Neural cell (in vitro differentiated cells): ENCODE results near the gene NCBP2L. TPM values are rescaled to one million over a fixed set of nuclear protein-coding genes. Genes with fewer than 3 reads are reported as not detected.
"Not testable (repeated sequence)": the region's sequence is repeated elsewhere in the genome, so short reads cannot be mapped to it uniquely, and the experiment has no call there.

Source experiments
- H2AFZ ChIP-seq: fragments of 200-600, 300-800 bp; sonication (generic), shearing (Covaris generic); 2 replicates; pipeline ENCODE4 v1.6.0; 2014; ENCODE audit warnings: low read depth, mild to moderate bottlenecking, antibody characterized with exemption, low read length, moderate library complexity
- H3F3A ChIP-seq: fragments of 200-600 bp; shearing (Covaris generic); 2 replicates; pipeline ENCODE4 v1.6.1; 2016; ENCODE audit warnings: mild to moderate bottlenecking, moderate library complexity, mixed read lengths, antibody characterized with exemption, low read length; ENCODE audit not compliant: insufficient read depth, poor library complexity, severe bottlenecking
- H3K27ac ChIP-seq: fragments of 200-600, 300-800 bp; sonication (generic), shearing (Covaris generic); 2 replicates; pipeline ENCODE4 v1.5.1; 2014; ENCODE audit warnings: mild to moderate bottlenecking, low read length, moderate library complexity
- H3K27me3 ChIP-seq: fragments of 300-800, 200-600 bp; sonication (generic), shearing (Covaris generic); 2 replicates; pipeline ENCODE4 v1.6.0; 2014; ENCODE audit warnings: mild to moderate bottlenecking, low read depth, low read length, moderate library complexity; ENCODE audit not compliant: insufficient read depth
- H3K36me3 ChIP-seq: fragments of 300-800, 200-600 bp; sonication (generic), shearing (Covaris generic); 2 replicates; pipeline ENCODE4 v1.5.1; 2014; ENCODE audit warnings: mild to moderate bottlenecking, antibody characterized with exemption, low read length, moderate library complexity; ENCODE audit not compliant: insufficient read depth
- H3K4me2 ChIP-seq: fragments of 300-800, 200-600 bp; sonication (generic), shearing (Covaris generic); 2 replicates; pipeline ENCODE4 v1.6.0; 2014; ENCODE audit warnings: mild to moderate bottlenecking, low read length
- H3K4me3 ChIP-seq: fragments of 300-800, 200-600 bp; sonication (generic), shearing (Covaris generic); 2 replicates; pipeline ENCODE4 v1.5.1; 2014; ENCODE audit warnings: mild to moderate bottlenecking, low read length, moderate library complexity
- H3K79me2 ChIP-seq: fragments of 200-600 bp; shearing (Covaris generic); replicated peaks from 2 replicates; pipeline ENCODE4 v1.6.0; 2014; ENCODE audit warnings: mild to moderate bottlenecking, low read length, moderate library complexity; ENCODE audit not compliant: insufficient read depth
- H3K9ac ChIP-seq: fragments of 300-800, 200-600 bp; sonication (generic), shearing (Covaris generic); 2 replicates; pipeline ENCODE4 v1.6.1; 2016; ENCODE audit warnings: mild to moderate bottlenecking, low read length, mixed read lengths
- H3K9me2 ChIP-seq: fragments of 200-600 bp; shearing (Covaris generic); 2 replicates; pipeline ENCODE4 v1.6.1; 2016; ENCODE audit warnings: mild to moderate bottlenecking, low read length, mixed read lengths; ENCODE audit not compliant: insufficient read depth
- H3K9me3 ChIP-seq: fragments of 200-600, 300-800 bp; sonication (generic), shearing (Covaris generic); 2 replicates; pipeline ENCODE4 v1.6.1; 2016; ENCODE audit warnings: mild to moderate bottlenecking, mixed run types, low read length, moderate library complexity, mixed read lengths
- H4K20me1 ChIP-seq: fragments of 200-600 bp; shearing (Covaris generic); 2 replicates; pipeline ENCODE4 v1.6.1; 2016; ENCODE audit warnings: mild to moderate bottlenecking, mixed run types; ENCODE audit not compliant: insufficient read depth
- EP300 ChIP-seq: fragments of 450-650 bp; conservative IDR thresholded peaks from 2 replicates; pipeline ENCODE4 v1.6.1; 2014; ENCODE audit warnings: antibody characterized with exemption, mild to moderate bottlenecking, moderate library complexity; ENCODE audit not compliant: poor library complexity, severe bottlenecking
- EZH2 ChIP-seq: fragments of 200-600, 300-800 bp; shearing (Covaris generic), sonication (generic); IDR thresholded peaks from 2 replicates; pipeline ENCODE4 v1.6.1; 2014; ENCODE audit warnings: antibody characterized with exemption, low read length, borderline replicate concordance, mild to moderate bottlenecking; ENCODE audit not compliant: insufficient read depth, poor library complexity, severe bottlenecking
- MXI1 ChIP-seq: fragments of 450-650 bp; conservative IDR thresholded peaks from 2 replicates; pipeline ENCODE4 v1.6.1; 2014; ENCODE audit warnings: antibody characterized with exemption, mild to moderate bottlenecking; ENCODE audit not compliant: poor library complexity, severe bottlenecking
- POLR2AphosphoS5 ChIP-seq: IDR thresholded peaks from 2 replicates; pipeline ENCODE4 v1.6.1; 2012
- RAD21 ChIP-seq: fragments of 450-650 bp; conservative IDR thresholded peaks from 2 replicates; pipeline ENCODE4 v1.6.1; 2014; ENCODE audit warnings: antibody characterized with exemption, mild to moderate bottlenecking, moderate library complexity
- SMC3 ChIP-seq: fragments of 450-650 bp; conservative IDR thresholded peaks from 2 replicates; pipeline ENCODE4 v1.6.1; 2014; ENCODE audit warnings: antibody characterized with exemption, mild to moderate bottlenecking, moderate library complexity; ENCODE audit not compliant: poor library complexity
- TAF1 ChIP-seq: IDR thresholded peaks from 2 replicates; pipeline ENCODE4 v1.6.1; 2012; ENCODE audit warnings: low read depth
- polyA plus RNA-seq: library from polyadenylated mRNA; depleted of rRNA; stranded (reverse); fragments of >200 nt; gene quantifications from 2 replicates; pipeline ENCODE4 v1.2.3, GENCODE V29; 2014
- TF ChIP-seq, protein P1 (sequence below): fragments of 450-650 bp; IDR thresholded peaks from 2 replicates; pipeline ENCODE4 v1.5.1; 2014; ENCODE audit warnings: antibody characterized with exemption, mild to moderate bottlenecking, moderate library complexity; ENCODE audit not compliant: poor library complexity, severe bottlenecking
- TF ChIP-seq, protein P2 (sequence below): IDR thresholded peaks from 2 replicates; pipeline ENCODE4 v1.6.1; 2012; ENCODE audit warnings: borderline replicate concordance

Gene NCBP2L
- polyA plus RNA-seq, 1 donor from 2014 or later: not detected

DNA sequence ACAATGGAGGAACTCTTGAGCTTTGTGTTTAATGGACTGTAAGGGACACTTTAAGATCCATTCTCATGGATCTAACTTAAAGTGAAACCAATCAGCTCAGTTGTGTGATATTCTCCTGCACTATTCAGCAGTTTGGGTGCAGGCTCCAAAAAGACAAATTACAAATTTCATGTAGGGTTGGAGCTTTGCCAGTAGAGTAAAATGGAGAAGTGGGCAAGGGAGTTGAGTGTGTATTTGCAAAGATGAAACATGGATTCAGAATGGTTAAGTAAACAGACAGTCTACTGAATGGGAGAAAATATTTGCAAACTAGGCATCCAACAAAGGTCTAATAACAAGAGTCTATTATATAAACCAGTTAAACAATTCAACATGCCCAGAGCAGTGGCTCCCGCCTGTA lies 26.9 kb downstream of the NCBP2L start:
- no peak overlapping the region for H3K9ac ChIP-seq
- no peak for TF ChIP-seq RAD21
- no peak for TF ChIP-seq TAF1
- TF ChIP-seq, protein P1, sequence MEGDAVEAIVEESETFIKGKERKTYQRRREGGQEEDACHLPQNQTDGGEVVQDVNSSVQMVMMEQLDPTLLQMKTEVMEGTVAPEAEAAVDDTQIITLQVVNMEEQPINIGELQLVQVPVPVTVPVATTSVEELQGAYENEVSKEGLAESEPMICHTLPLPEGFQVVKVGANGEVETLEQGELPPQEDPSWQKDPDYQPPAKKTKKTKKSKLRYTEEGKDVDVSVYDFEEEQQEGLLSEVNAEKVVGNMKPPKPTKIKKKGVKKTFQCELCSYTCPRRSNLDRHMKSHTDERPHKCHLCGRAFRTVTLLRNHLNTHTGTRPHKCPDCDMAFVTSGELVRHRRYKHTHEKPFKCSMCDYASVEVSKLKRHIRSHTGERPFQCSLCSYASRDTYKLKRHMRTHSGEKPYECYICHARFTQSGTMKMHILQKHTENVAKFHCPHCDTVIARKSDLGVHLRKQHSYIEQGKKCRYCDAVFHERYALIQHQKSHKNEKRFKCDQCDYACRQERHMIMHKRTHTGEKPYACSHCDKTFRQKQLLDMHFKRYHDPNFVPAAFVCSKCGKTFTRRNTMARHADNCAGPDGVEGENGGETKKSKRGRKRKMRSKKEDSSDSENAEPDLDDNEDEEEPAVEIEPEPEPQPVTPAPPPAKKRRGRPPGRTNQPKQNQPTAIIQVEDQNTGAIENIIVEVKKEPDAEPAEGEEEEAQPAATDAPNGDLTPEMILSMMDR: no peak

DNA sequence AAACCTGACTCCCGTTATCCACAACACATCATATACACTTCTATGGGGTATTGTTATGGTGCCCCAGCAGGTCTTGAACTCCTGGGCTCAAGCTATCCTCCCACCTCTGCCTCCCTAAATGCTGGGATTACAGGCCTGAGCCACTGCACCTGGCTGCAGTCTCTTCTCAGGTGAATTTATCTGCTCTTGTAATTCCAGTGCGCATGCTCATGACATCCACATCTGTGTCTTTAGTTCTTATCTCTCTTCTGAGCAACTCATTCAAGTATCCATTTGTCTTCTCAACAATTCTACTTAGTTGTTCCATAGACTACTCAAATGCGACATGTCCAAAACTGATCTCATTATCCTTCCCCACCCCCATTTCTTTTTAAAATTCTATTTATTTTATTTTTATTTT lies 27.6 kb downstream of the NCBP2L start:
- H3K36me3 ChIP-seq: no peaks in the 10 kb centered on the region
- H4K20me1 ChIP-seq: no peaks in the 10 kb centered on the region
- TF ChIP-seq EZH2: no peak
- TF ChIP-seq, protein P2, sequence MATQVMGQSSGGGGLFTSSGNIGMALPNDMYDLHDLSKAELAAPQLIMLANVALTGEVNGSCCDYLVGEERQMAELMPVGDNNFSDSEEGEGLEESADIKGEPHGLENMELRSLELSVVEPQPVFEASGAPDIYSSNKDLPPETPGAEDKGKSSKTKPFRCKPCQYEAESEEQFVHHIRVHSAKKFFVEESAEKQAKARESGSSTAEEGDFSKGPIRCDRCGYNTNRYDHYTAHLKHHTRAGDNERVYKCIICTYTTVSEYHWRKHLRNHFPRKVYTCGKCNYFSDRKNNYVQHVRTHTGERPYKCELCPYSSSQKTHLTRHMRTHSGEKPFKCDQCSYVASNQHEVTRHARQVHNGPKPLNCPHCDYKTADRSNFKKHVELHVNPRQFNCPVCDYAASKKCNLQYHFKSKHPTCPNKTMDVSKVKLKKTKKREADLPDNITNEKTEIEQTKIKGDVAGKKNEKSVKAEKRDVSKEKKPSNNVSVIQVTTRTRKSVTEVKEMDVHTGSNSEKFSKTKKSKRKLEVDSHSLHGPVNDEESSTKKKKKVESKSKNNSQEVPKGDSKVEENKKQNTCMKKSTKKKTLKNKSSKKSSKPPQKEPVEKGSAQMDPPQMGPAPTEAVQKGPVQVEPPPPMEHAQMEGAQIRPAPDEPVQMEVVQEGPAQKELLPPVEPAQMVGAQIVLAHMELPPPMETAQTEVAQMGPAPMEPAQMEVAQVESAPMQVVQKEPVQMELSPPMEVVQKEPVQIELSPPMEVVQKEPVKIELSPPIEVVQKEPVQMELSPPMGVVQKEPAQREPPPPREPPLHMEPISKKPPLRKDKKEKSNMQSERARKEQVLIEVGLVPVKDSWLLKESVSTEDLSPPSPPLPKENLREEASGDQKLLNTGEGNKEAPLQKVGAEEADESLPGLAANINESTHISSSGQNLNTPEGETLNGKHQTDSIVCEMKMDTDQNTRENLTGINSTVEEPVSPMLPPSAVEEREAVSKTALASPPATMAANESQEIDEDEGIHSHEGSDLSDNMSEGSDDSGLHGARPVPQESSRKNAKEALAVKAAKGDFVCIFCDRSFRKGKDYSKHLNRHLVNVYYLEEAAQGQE: no peak
- no peak for TF ChIP-seq TAF1
- TF ChIP-seq MXI1: no peak
- TF ChIP-seq EP300: no peak
- TF ChIP-seq, protein P1: no peak
- TF ChIP-seq POLR2AphosphoS5: no peak
- TF ChIP-seq SMC3: no peak
- no peak for TF ChIP-seq RAD21
- H3F3A ChIP-seq: no peaks in the 10 kb centered on the region
- H3K9me3 ChIP-seq: no peaks in the 10 kb centered on the region
- no peaks in the 10 kb centered on the region for H3K27me3 ChIP-seq
- H2AFZ ChIP-seq: no peak overlapping the region
- H3K4me3 ChIP-seq: no peak overlapping the region
- no peak overlapping the region for H3K9ac ChIP-seq
- H3K27ac ChIP-seq: no peak overlapping the region
- H3K79me2 ChIP-seq: no peaks in the 10 kb centered on the region
- H3K9me2 ChIP-seq: no peaks in the 10 kb centered on the region
- no peak overlapping the region for H3K4me2 ChIP-seq

More for the DNA sequence above, 26.9 kb downstream of the NCBP2L start:
- Histone ChIP-seq H3K9me3 (no peaks in the 10 kb centered on the region), H3K79me2 (no peaks in the 10 kb centered on the region), H4K20me1 (no peaks in the 10 kb centered on the region), H3K36me3 (no peaks in the 10 kb centered on the region), H3K27ac (no peak overlapping the region), H3K4me3 (no peak overlapping the region), H2AFZ (no peak overlapping the region), H3K27me3 (no peaks in the 10 kb centered on the region), H3F3A (no peaks in the 10 kb centered on the region), H3K9me2 (no peaks in the 10 kb centered on the region), H3K4me2 (no peak overlapping the region)

DNA sequence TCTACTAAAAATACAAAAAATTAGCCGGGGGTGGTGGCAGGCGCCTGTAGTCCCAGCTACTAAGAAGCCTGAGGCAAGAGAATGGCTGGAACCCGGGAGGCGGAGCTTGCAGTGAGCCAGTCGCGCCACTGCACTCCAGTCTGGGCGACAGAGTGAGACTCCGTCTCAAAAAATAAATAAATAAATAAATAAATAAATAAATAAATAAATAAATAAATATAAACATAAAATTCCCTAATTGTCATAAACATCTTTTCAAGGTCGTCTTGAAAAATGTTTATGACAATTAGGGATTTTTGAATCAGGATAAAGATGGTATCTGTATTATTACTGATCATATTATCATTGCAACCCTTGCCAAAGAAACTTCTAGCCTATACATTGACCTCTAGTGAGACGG lies 32.5 kb downstream of the NCBP2L start:
- H3K9me2 ChIP-seq, H4K20me1 ChIP-seq, H3K79me2 ChIP-seq, H3F3A ChIP-seq, H2AFZ ChIP-seq, H3K4me3 ChIP-seq, H3K4me2 ChIP-seq, H3K27ac ChIP-seq, H3K36me3 ChIP-seq, H3K9me3 ChIP-seq, H3K27me3 ChIP-seq, H3K9ac ChIP-seq: not testable (repeated sequence)
